SK-N-SH (cell line): Measurements from ENCODE around the gene THAP2. TPM values are rescaled to one million over a fixed set of nuclear protein-coding genes. Genes with fewer than 3 reads are reported as not detected.

Experiments used
- CTCF ChIA-PET: fragments of 300-600, 350-600 bp; formaldehyde crosslinking; extraction: SDS; loops from one replicate; lab custom pipeline; 2021; lab: Yijun Ruan, JAX
- POLR2A ChIA-PET: fragments of 350-600 bp; sonication (Branson Sonifier 250); formaldehyde crosslinking; extraction: SDS; loops from one replicate; lab custom pipeline; 2020; ENCODE audit warnings: antibody characterized with exemption, inconsistent platforms; lab: Yijun Ruan, JAX
- DNase-seq: peaks from one replicate; pipeline ENCODE4 v3.0.0; 2012
- H2AFZ ChIP-seq: fragments of 200-600 bp; sonication (generic); 2 replicates; pipeline ENCODE4 v1.8.1; 2016; ENCODE audit warnings: antibody characterized with exemption, mild to moderate bottlenecking, low read depth
- H3F3A ChIP-seq: fragments of 200-600 bp; sonication (generic); replicated peaks from 2 replicates; pipeline ENCODE3; 2016; ENCODE audit warnings: antibody characterized with exemption, mild to moderate bottlenecking; ENCODE audit not compliant: insufficient read depth
- H3K27ac ChIP-seq, 2 experiments: fragments of 200-500 bp in 1 of 2; fragments of 200-600 bp in 1 of 2; sonication (Bioruptor generic) in 1 of 2; sonication (generic), shearing (Covaris generic) in 1 of 2; 2 replicates each; pipeline versions ENCODE4 v1.5.1 to v1.6.1; 2014 to 2016; ENCODE audit warnings: low read depth in 2 of 2, inconsistent platforms in 1 of 2, low read length in 1 of 2, mild to moderate bottlenecking in 1 of 2, mixed read lengths in 1 of 2
- H3K27me3 ChIP-seq: fragments of 200-600 bp; sonication (generic), shearing (Covaris generic); 2 replicates; pipeline ENCODE4 v1.6.1; 2016; ENCODE audit warnings: mixed run types; ENCODE audit not compliant: insufficient read depth
- H3K36me3 ChIP-seq, 2 experiments: fragments of 200-500 bp in 1 of 2; fragments of 200-600 bp in 1 of 2; sonication (Bioruptor generic) in 1 of 2; sonication (generic) in 1 of 2; replicated peaks in 1 of 2; 2 replicates each; pipeline versions ENCODE3 to v1.5.1; 2014 to 2016; ENCODE audit warnings: low read length in 1 of 2, mild to moderate bottlenecking in 1 of 2; ENCODE audit not compliant: insufficient read depth in 2 of 2, control insufficient read depth in 1 of 2
- H3K4me1 ChIP-seq, 2 experiments: fragments of 200-500 bp in 1 of 2; fragments of 200-600 bp in 1 of 2; sonication (Bioruptor generic) in 1 of 2; sonication (generic), shearing (Covaris generic) in 1 of 2; 2 replicates each; pipeline versions ENCODE4 v1.5.1 to v1.6.1; 2014 to 2016; ENCODE audit warnings: low read depth in 1 of 2, low read length in 1 of 2, mixed run types in 1 of 2; ENCODE audit not compliant: insufficient read depth in 2 of 2, control insufficient read depth in 1 of 2
- H3K4me2 ChIP-seq: fragments of 200-600 bp; sonication (generic), shearing (Covaris generic); 2 replicates; pipeline ENCODE4 v1.6.1; 2017; ENCODE audit warnings: mixed run types
- H3K4me3 ChIP-seq, 2 experiments: fragments of 200-500 bp in 1 of 2; fragments of 200-600 bp in 1 of 2; sonication (Bioruptor generic) in 1 of 2; sonication (generic), shearing (Covaris generic) in 1 of 2; 2 replicates each; pipeline versions ENCODE4 v1.5.1 to v1.8.1; 2014 to 2016; ENCODE audit warnings: low read depth in 2 of 2, inconsistent platforms in 1 of 2, low read length in 1 of 2, mild to moderate bottlenecking in 1 of 2, mixed read lengths in 1 of 2, moderate library complexity in 1 of 2
- H3K79me2 ChIP-seq: fragments of 200-600 bp; sonication (generic); 2 replicates; pipeline ENCODE4 v1.8.1; 2017; ENCODE audit warnings: mild to moderate bottlenecking; ENCODE audit not compliant: insufficient read depth
- H3K9ac ChIP-seq: fragments of 200-600 bp; sonication (generic); 2 replicates; pipeline ENCODE4 v1.6.1; 2017; ENCODE audit warnings: mixed run types
- H3K9me2 ChIP-seq: fragments of 200-600 bp; sonication (generic); 2 replicates; pipeline ENCODE4 v1.6.1; 2017; ENCODE audit warnings: mixed run types
- H3K9me3 ChIP-seq: fragments of 200-600 bp; sonication (generic); 2 replicates; pipeline ENCODE4 v1.6.1; 2017; ENCODE audit warnings: mixed run types, mild to moderate bottlenecking, moderate library complexity
- H4K20me1 ChIP-seq: fragments of 200-600 bp; sonication (generic); 2 replicates; pipeline ENCODE4 v1.6.1; 2017; ENCODE audit warnings: mild to moderate bottlenecking, mixed run types; ENCODE audit not compliant: insufficient read depth
- CTCF ChIP-seq: fragments of 200-600 bp; sonication (generic); IDR thresholded peaks from 2 replicates; pipeline ENCODE4 v1.6.1; 2017; ENCODE audit warnings: antibody characterized with exemption, mild to moderate bottlenecking, moderate library complexity
- EP300 ChIP-seq, 2 experiments: IDR thresholded peaks; 2 replicates each; pipeline versions ENCODE4 v1.4.0 to v1.6.1; 2012; ENCODE audit warnings: borderline replicate concordance in 1 of 2, low read depth in 1 of 2, low read length in 1 of 2
- FOXM1 ChIP-seq: IDR thresholded peaks from 2 replicates; pipeline ENCODE4 v1.4.0; 2012; ENCODE audit warnings: low read depth, mild to moderate bottlenecking
- GATA2 ChIP-seq: sonication (generic); formaldehyde crosslinking; IDR thresholded peaks from 2 replicates; pipeline ENCODE4 v1.5.0; 2020; ENCODE audit warnings: mild to moderate bottlenecking, missing genetic modification reagents
- JUND ChIP-seq: IDR thresholded peaks from 2 replicates; pipeline ENCODE4 v1.4.0; 2012
- MAX ChIP-seq: IDR thresholded peaks from 2 replicates; pipeline ENCODE4 v1.4.0; 2012; ENCODE audit warnings: low read depth
- MEF2A ChIP-seq: IDR thresholded peaks from 2 replicates; pipeline ENCODE4 v1.4.0; 2012; ENCODE audit warnings: low read depth, borderline replicate concordance
- MXI1 ChIP-seq: IDR thresholded peaks from 2 replicates; pipeline ENCODE4 v1.6.1; 2012; ENCODE audit warnings: mild to moderate bottlenecking, low read depth, low read length, improper control_type of control experiment
- RFX5 ChIP-seq: IDR thresholded peaks from 2 replicates; pipeline ENCODE4 v1.6.1; 2012; ENCODE audit warnings: mild to moderate bottlenecking, improper control_type of control experiment, low read length
- SIN3A ChIP-seq: IDR thresholded peaks from 2 replicates; pipeline ENCODE4 v1.6.1; 2012; ENCODE audit warnings: low read depth, mild to moderate bottlenecking, low read length, moderate library complexity, borderline replicate concordance
- TAF1 ChIP-seq: IDR thresholded peaks from 2 replicates; pipeline ENCODE4 v1.6.1; 2012; ENCODE audit warnings: low read depth, mild to moderate bottlenecking, low read length, moderate library complexity, borderline replicate concordance
- ZBTB33 ChIP-seq: IDR thresholded peaks from 2 replicates; pipeline ENCODE4 v1.4.0; 2012; ENCODE audit warnings: low read depth, borderline replicate concordance
- WGBS: methylation state at CpG from one replicate; pipeline ENCODE4 v1.1.6; 2017; ENCODE audit warnings: low lambda C conversion rate; 5-methylcytosine and 5-hydroxymethylcytosine counted together
- polyA plus RNA-seq, 3 experiments: library from polyadenylated mRNA; depleted of rRNA; stranded (reverse); fragments of >200 nt; gene quantifications; 2 replicates each; pipeline ENCODE4 v1.2.3, GENCODE V29; 2012

The THAP2 gene
- polyA plus RNA-seq, 1 of the 3 experiments (the other 2 are of a cell fraction), result 2.9 TPM

- Histone ChIP-seq H3K79me2 (peaks cover 30% of the 10 kb centered on the region), H3K4me2 (peak overlapping the region; percentile 87), H3K9ac (peak overlapping the region; percentile 76)
- TF ChIP-seq ZBTB33 (no peak), TAF1 (no peak), GATA2 (CRISPR knock-in tag) (no peak), RFX5 (no peak), SIN3A (no peak), CTCF (no peak), MEF2A (no peak), MXI1 (no peak), FOXM1 (no peak), EP300 (IDR thresholded peaks at IDR 0.05; ENCODE audit: borderline replicate concordance in 1 of 2, low read depth in 1 of 2, low read length in 1 of 2) (no peak), MAX (no peak), JUND (no peak)
- TF ChIP-seq, all 33 proteins: peak for 0
- no peaks in the 10 kb centered on the region for H3K9me3 ChIP-seq
- CTCF ChIA-PET, result interaction anchor here (1.0 to 3.7 kb wide), 10 partner anchors 8 to 293 kb away, joined by 3 to 18 read pairs (median 4); partner anchors contain the start of genes THAP2 and ZFC3H1
- peak overlapping the region; percentile 86 to 96 for H3K27ac ChIP-seq
- H3K9me2 ChIP-seq, result no peaks in the 10 kb centered on the region
- DNase-seq, result no peak
- no peaks in the 10 kb centered on the region for H4K20me1 ChIP-seq
- H3F3A ChIP-seq, result peaks cover 9% of the 10 kb centered on the region
- WGBS, result 16% methylated on average over 19 of the region's 19 CpGs
- peak overlapping the region; percentile 99 for H2AFZ ChIP-seq
- POLR2A ChIA-PET, result interaction anchor here (1.0 to 3.0 kb wide), 2 partner anchors 9 to 22 kb away, joined by 3 to 38 read pairs; partner anchors contain the start of genes THAP2 and ZFC3H1
- no peaks in the 10 kb centered on the region for H3K27me3 ChIP-seq
- peaks cover 2 to 7% of the 10 kb centered on the region in 2 experiments; a peak in 3 of 4 replicates for H3K4me1 ChIP-seq
- peak overlapping the region; percentile 69 to 76 for H3K4me3 ChIP-seq
- H3K36me3 ChIP-seq, result no peaks in the 10 kb centered on the region
Observed at GRCh38 chr12:71685312-71685906, 21.3 kb downstream of the THAP2 start.
